ENCODE data around the gene GFY.

GFY gene

DNA sequence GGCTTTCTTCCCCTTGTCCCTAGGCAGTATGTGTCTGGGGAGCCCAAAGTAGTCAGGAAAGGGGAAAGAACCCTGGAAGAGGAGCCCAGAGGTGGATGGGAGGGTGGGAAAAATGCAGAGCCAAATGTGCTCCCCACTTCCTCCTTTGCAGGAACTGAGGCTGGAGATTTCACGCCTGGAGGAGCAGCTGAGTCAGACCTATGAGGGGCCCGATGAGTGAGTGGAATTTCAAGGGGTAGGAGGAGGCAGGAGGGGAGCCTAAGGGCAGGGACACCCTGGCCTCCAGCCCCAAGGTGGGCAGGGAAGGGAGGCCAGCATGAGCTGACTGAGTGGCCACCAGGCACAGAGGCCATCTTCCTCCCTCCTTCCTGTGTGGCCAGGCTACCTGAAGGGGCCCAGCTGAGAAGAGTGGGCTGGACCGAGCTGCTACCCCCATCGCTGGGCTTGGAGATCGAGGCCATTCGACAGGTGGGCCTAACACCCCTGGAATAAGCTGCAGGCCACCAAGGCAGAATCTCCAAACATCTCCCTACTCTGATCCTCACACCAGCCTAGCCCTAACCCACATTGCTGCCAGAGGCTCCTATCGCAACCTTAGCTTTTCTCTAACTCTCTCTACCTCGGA lies 16.3 kb upstream of the GFY start:
- DNase-seq: no peak

DNA sequence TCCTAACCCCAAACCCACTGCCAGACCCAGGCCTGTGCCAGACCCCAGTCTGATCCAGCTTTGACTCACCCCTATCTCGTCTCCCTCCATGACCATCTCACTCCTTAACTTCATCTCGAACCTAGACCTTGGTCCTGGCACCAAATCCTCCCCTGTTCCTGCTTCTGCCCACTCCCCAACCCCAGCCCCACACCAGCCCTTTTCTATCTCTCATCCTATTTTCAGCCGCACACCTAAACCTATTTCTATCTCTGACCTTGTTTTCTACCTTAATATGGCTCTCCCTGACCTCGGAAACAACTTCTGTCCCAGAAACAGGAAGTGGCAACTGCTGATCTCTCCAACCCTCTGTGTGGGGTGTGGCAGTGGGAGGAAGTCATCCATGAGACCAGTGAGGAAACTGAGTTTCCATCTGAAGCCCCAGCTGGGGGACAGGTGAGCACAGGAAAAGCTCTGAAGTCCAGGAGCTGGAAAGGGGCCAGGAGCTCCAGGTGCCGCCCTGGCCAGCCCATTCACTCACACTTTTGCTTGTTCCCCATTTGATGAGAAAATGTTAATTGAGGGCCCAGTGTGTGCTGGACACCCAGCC lies 15.7 kb upstream of the GFY start:
- no peak for DNase-seq

DNA sequence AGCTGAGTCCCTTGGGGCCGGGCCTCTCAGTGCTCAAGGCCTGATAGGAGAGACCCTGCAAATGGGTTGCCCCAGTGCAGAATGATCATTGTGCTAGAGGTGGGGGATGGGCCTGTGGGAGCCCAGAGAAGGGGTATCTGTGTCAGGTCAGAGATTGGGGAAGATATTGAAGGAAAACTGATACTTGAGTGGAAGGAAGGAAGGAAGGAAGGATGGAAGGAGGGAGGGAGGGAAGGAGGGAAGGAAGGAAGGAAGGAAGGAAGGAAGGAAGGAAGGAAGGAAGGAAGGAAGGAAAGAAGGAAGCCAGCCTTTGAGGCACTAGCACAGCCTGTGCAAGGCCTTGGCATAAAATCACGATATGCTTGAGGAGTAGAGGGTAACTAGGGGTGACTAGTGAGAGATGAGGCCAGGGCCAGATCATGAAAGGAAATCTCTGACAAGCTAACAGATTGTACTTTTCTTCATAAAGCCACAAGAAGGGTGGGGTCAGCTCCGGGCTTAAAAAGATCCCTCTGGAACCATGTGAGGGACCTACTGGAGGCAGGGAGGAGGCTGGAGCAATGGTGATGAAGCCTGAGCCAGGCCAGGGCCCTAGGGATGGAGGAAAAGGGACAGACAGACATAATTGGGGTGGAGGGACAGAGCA lies 13.4 kb upstream of the GFY start:
- no peak for DNase-seq

GRCh38 chr19:49413348-49413747 lies 11.8 kb upstream of the GFY start:
- DNase-seq: no peak

DNA sequence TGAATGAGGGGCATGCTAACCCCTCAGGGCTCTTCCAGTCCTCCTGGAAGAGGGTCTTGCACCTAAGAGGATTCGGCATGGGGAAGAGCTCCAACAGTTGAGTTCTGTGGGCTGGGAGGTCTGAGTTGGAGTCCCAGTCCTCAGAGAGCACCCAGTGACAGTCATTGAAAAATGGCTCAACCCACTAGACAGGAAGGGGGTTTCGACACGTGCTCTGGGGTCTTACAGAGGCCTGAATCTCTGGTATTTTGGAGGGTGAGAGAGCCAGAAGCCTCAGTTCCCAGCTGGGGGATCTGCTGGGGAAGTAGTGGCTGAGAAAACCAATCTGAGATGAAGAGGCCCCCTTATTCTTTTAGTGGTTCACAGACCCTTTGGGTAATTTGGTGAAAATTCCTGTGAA lies 10.9 kb upstream of the GFY start:
- DNase-seq: no peak

DNA sequence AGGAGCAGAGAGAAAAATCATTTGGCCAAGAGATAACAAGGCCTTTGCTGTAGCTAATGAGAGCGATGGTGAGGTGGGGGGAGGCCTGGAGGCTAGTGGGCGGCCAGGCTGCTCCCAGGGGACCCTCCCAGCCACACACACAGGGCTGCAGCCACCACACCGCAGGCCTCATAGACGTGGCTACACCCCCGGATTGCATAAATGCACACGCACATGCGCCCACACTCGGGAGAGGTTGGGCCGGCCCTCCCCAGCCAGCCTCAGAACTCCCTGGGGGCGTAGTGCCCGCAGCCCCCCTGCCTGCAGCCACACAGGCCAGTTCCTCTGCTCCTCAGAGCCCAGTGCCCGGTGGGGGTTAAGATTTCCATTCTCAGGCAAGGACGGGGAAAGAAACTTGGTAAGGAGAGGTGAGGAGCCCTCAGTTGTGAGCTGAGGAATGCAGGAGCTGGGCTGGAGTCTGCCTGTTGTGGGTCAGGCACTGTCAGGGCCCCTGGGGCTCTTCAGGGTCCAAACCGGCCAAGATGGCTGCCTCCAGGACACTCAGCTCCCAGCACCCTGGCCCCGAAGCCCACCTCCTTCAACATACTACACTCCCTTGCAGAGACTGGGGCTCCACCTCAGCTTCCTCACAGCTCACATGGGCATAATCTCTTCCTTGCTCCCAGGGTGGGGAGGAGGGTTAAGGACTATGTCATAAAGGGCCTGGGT lies 9.9 kb upstream of the GFY start:
- no peak for DNase-seq

GRCh38 chr19:49415810-49416200 lies 9.4 kb upstream of the GFY start:
- DNase-seq: no peak

DNA sequence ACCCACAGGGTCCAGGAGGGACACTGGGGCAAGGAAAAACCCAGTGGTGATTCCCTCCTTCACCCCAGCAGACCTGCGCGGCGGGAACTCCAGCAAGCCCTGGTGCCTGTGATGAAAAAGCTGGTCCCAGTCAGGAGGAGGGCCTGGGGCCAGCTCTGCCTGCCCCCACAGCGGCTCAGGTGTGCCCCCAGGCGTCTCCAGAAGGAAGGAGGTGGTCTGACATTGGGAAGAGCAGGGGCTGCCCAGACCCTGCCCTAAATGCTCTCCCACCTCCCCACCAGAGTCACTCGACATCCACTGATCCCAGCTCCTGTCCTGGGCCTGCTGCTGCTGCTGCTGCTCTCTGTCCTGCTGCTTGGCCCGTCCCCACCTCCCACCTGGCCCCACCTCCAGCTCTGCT lies 8.1 kb upstream of the GFY start:
- no peak for DNase-seq

DNA sequence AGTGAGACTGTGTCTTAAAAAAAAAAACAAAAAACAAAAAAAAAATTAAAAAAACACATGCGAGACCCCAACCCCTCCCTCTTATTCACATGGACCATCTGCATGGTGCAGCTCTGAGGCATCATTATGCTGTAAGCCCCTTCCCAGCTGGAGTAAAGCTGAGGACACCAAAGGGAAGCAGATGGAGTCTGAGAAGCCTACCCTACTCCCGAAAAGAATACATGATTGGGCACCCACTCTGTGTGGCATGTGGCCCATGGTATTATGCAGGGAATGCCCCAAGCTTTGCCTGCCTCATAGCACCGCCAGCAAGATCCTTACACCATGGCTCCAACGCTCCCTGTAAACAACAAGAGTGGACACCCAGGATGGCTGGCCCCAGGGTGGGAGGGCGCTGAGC lies 6.7 kb upstream of the GFY start:
- no peak for DNase-seq

DNA sequence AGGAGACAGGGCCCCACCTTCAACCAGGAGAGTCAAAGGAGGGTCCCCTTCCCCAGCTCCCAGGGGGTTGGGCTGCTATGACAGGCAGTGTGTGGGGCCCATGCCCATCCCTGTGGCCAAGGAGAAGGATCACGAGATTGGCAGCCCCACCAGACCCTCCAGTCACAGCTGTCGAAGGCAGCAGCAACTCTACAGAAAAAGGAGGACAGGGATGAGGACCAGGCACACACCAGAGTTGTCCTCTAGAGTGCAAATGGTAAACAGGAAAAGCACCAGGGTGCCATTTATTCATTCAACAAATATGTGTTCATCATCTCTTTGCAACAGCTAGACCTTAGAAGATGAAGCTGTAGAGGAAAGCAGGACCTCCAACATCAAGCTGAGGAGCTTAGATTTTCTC lies 6.0 kb upstream of the GFY start:
- DNase-seq: no peak

DNA sequence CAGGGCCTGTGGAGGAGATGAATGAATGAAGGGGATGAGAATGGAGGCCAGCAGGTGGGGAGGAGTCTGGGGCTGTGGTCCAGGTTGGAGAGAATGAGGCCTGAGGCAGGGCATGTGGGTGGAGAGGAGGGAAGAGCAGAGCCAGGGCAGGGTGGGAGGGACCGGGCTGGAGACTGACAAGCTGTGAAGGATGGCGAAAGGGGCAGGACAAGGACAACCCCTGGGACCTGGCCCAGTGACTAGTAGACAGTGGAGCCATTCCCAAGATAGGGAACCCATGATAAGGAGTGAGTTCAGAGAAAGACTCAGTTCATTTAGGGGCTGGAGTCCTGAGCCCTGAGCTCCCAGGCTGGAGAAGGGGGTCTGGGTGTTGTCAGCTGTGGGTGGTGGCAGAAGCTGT lies 5.0 kb upstream of the GFY start:
- DNase-seq: no peak

GRCh38 chr19:49421039-49421877 lies 3.9 kb upstream of the GFY start:
- peak; percentile 51 for DNase-seq

GRCh38 chr19:49421878-49422202 lies 3.3 kb upstream of the GFY start:
- no peak for DNase-seq

- peak; percentile 61 for DNase-seq
Measured at GRCh38 chr19:49422407-49423070, 2.6 kb upstream of the GFY start.

DNA sequence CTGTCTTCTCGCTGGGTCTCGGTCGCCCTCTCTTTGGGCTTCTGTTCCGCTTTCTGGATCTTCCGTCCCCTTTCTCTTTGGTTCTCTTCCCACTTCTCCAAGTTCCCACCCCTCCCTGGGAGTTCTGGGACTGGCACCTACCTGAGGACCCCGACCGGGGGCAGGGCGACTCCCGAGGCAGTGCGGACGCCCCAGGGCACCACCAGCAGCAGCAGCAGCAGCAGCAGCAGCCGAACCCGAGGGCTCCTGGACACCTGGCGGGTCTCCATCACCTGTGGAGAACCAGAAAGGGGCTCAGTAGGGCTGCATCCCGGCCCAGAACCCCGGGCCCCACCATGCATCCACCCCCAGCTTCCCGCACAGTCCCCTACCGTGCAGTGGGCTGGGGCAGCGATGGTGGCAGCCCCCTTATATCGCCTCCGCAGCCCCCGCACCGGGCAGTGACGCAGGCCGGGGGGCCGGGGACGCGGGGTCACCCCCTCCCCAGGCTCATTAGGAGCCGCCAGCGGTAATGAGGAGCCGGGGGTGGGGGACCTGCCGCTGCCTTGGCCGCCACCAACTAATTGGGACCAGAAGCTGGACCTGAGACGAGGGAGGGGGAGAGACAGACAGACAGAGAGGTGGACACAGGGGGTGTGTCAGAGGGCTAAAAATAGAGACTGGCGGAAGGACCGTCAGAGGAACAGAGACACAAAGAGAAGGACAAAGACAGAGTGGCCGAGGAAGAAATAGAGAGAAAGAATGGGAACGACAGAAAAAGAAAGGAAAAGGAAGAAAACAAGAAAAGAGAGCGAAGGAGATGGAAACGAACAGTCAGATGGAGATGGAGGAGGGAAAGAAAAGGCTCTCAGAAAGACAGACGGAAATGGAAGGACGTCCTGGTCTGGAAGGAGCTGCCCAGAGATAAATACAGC lies 1.9 kb upstream of the GFY start, which contains the start of gene PTH2:
PTH2 (minus strand) TSS at position 371 of the 914 bp plus-strand sequence; CDS start at position 269, 102 bp downstream.
- DNase-seq: no peak

DNA sequence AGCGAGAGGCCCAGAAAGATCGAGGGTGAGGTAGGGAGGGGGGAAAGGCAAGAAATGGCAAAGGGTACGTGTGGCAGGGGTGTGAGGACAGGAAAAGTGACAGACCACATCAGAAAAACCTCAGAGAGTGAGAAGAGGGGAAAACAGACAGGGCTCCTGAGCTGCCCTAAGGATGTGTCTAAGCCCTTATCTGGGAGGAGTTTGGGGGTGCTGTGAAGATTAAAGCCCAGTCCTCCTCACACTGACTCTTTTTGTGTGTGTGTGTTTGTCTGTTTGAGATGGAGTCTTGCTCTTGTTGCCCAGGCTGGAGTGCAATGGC lies 1.2 kb upstream of the GFY start:
- DNase-seq: no peak

DNA sequence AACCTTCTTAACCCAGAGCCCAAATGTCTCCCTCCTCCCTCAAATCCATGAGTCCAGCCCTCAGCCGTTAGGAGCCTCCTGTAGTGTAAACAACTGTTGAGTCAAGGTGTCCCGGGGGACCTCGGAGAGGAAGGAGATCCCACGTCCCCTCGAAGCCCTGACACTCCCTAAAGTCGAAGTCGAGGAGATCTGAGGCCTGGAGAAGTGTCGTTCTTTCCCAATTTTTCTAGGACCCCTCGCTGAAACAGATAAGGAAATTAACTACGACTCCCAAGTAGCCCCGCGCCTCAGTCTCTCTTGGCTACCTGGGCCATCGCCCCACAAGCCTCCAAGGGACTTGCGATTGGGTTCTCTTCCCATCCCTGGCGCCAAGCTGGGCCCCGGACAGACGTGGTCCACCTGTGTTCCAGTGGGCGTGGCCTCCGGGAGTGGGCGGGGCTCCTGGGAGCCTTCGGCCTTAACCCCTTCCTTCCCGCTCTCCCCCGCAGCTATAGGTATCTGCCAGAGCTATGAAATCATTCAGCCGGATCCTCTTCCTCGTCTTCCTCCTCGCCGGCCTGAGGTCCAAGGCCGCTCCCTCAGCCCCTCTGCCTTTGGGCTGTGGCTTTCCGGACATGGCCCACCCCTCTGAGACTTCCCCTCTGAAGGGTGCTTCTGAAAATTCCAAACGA lies 869 bp downstream of the GFY start:
- DNase-seq: no peak

DNA sequence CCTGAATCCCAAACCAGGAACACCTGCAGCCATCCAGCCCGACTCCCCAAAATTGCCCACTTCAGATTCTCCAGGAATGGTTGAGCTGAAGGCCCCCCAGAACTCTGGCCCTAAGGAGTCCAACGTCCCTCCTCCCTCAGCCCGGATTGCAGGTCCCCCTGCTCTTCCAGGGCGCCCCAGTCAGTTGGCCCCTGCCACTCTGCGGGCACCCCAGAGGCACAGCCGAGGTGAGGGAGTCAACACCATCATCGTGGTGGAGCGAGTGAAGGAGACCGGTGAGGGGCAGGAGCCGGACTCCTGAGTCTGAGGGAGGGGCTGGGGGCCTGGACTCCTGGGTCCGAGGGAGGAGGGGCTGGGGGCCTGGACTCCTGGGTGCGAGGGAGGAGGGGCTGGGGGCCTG lies 2.2 kb downstream of the GFY start:
- DNase-seq: no peak

- DNase-seq: peak; percentile 38
Measured at GRCh38 chr19:49427855-49428546, 2.8 kb downstream of the GFY start.
